Fibroblast of pulmonary artery (primary cell): ENCODE data around the gene KMT2C.

Experiments
- DNase-seq: peaks from one replicate; pipeline ENCODE4 v3.0.0-alpha.2; 2010; ENCODE audit warnings: low read depth
- H3K4me3 ChIP-seq: replicated peaks from 2 replicates; pipeline ENCODE4 v1.5.1; 2011; ENCODE audit warnings: low read depth, mild to moderate bottlenecking, control low read depth, low read length, moderate library complexity
- TF ChIP-seq, protein P1 (sequence below): IDR thresholded peaks from 2 replicates; pipeline ENCODE4 v1.5.1; 2011; ENCODE audit warnings: mild to moderate bottlenecking, control low read depth, low read length, inconsistent platforms; ENCODE audit errors: missing control alignments

KMT2C gene

DNA sequence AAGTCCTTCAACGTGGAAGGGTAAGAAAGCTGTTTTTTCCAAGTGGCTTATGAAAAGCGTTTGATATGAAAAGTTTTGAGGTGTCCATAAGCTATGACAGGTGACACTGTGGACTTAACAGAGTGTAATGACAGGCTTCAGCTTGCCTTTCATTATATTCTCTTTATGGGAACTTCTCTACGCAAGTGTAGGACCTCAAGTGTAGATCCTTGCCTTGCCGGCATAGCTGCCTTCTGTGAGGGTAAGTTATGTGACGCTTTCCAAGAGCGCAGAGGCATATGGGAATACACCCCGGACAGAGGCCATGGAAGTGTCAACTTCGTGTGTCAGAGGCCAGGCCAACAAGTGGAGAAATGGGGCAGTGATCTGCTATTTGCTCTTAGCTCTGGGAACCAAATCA is 318.4 kb downstream of the KMT2C start:
- no peak overlapping the region for H3K4me3 ChIP-seq
- TF ChIP-seq, protein P1, sequence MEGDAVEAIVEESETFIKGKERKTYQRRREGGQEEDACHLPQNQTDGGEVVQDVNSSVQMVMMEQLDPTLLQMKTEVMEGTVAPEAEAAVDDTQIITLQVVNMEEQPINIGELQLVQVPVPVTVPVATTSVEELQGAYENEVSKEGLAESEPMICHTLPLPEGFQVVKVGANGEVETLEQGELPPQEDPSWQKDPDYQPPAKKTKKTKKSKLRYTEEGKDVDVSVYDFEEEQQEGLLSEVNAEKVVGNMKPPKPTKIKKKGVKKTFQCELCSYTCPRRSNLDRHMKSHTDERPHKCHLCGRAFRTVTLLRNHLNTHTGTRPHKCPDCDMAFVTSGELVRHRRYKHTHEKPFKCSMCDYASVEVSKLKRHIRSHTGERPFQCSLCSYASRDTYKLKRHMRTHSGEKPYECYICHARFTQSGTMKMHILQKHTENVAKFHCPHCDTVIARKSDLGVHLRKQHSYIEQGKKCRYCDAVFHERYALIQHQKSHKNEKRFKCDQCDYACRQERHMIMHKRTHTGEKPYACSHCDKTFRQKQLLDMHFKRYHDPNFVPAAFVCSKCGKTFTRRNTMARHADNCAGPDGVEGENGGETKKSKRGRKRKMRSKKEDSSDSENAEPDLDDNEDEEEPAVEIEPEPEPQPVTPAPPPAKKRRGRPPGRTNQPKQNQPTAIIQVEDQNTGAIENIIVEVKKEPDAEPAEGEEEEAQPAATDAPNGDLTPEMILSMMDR, result no peak
- no peak for DNase-seq

DNA sequence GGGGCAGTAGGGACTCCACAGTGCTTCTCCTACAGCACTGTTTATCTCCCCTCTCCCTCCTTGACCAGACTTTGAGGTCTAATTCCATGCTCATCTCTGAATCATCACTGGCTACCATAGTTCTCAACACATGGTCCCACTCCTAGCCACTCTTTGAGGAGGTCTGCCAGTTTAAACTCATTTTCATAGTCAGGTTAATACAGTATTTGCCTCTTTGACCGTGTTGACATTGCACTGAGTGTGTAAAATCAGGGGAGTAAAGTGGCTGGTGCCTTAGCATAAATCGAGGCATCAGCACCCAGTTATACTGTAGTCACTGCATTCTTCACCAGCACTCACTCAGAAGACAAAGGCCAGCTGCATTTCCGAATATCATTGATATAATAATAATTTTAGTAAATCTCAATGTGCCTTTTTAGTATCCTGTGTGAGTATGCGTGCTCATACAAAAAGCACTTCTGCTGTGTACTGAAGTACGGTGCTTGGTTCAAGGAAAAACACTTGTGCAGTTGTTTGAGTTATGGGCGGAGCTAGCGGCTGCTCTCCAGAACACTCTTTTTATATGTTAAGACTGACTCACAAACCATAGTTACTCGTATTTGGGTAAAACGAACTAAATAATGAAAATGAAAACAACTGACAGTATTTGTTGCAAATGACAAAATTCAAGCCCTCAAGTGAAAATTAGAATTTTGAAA is 320.6 kb downstream of the KMT2C start:
- no peak overlapping the region for H3K4me3 ChIP-seq
- TF ChIP-seq, protein P1, result no peak
- DNase-seq, result no peak

DNA sequence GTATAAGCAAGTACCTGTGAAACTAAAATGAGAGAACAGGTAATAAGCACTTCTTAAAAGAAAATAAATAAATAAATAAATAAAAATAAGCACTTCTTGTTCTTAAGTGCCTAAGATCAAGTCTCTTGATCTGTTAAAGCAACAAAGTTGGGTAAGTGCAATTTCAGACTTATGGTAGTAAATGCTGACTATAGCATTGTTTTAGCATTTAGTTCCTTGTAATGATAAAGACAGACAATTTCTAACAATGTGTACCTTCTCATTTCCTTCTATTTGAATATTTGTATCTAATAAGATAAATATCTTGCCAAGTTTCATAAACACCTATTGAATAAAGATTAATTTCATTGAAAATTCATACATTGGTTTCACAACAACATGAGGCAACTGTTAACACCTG is 323.0 kb downstream of the KMT2C start:
- no peak overlapping the region for H3K4me3 ChIP-seq
- no peak for DNase-seq
- TF ChIP-seq, protein P1, result no peak

DNA sequence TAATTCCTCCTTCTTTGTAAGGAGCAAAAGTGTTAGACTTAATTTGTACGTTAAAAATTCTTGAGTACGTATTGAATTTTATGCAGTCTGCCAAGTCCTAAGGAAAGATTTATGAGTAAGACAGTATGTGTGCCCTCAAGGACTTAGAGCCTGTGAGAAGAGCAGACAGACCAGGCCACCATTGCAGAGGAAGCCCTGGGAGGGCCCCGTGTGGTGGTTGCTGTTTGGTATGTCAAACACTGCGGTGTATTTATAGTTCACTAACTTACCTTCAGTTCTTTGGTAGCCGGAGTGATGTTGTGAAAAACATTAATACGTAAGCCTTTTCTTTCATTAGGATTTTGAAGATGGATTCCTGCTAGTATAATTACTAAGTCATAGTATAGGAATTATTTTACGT is 327.4 kb downstream of the KMT2C start:
- H3K4me3 ChIP-seq, result no peak overlapping the region
- TF ChIP-seq, protein P1, result no peak
- DNase-seq, result no peak

DNA sequence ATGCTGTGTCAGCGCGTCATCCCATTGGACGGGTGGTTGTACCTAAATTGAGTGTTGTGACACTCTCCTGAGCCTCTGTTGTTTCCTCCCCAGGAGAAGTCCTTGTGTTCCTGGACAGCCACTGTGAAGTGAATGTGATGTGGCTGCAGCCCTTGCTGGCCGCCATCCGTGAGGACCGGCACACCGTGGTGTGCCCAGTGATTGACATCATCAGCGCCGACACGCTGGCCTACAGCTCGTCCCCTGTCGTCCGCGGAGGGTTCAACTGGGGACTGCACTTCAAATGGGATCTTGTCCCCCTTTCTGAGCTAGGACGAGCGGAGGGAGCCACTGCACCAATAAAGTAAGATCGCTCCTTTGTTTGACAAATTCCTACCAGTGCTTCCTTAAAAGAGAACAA is 327.9 kb downstream of the KMT2C start:
- DNase-seq, result no peak
- TF ChIP-seq, protein P1, result no peak
- no peak overlapping the region for H3K4me3 ChIP-seq

DNA sequence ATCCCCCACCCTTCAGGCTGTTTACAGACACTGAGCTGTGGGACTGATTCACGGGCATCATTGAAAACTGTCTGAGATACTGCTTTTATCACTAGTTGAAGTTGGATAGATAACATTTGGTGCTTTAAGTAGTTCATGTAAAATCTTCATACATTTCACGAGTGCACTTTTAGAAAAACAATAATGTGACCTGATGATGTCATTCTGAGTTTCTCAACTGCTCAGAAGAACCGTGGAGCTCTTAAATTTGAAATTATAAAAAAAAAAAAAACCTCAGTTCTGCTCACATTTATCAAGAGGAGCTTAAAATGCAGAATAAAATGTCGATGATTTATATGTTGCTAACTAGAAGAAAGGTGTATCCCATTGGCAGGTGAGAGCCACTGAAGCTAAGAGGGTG is 328.8 kb downstream of the KMT2C start:
- DNase-seq, result no peak
- TF ChIP-seq, protein P1, result no peak
- H3K4me3 ChIP-seq, result no peak overlapping the region

DNA sequence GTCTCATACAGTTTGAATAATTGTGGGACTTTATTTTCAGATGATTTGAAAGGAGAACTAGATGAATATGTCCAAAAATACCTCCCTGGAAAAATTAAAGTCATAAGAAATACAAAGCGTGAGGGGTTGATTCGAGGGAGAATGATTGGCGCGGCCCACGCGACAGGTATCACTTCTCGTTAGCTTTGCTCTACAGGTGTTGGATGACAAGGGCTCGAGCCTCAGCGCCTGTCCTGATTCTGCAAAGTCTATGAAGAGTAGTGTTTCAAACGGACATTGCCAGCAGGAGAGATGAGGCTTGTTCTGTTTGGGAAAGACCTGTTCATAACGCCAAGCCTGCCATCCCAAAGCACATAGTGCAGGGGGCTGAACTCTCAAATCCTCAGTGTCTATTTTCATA is 330.6 kb downstream of the KMT2C start:
- no peak for DNase-seq
- H3K4me3 ChIP-seq, result no peak overlapping the region
- TF ChIP-seq, protein P1, result no peak
